HG03135 (cell line): ENCODE data around the gene PLEKHA7.
A peak's percentile ranks its signal among the peaks of the same experiment; 100 is the strongest.
"Not testable (repeated sequence)": the region's sequence is repeated elsewhere in the genome, so short reads cannot be mapped to it uniquely, and the experiment has no call there.

ENCODE experiments used
- ATAC-seq: cut with Tn5 transposase; IDR thresholded peaks from one replicate; pipeline ENCODE4 v1.9.1; 2021; ENCODE audit warnings: mild to moderate bottlenecking, moderate library complexity; ENCODE audit not compliant: unreplicated experiment

Gene PLEKHA7

GRCh38 chr11:16911658-16912057 is 102.6 kb downstream of the PLEKHA7 start:
- ATAC-seq = no peak

DNA sequence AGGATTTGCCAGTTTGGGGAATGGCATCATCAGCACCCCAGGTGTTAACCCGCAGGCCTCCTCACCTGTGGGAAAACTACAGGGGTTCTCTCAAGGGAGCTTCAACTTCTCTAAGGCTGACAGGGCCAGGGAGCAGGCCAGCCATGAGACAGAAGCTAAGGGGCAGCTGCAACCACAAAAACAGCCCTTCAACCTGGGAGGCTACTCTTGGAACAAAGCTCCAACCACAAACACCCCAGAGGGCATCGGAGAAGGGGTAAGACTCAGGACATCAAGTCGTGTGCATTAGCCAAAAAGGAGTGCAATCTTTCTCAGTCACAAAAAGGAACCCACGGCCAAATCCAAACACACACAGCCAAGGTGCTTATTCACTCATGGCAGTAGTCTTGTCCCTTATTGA is 103.0 kb downstream of the PLEKHA7 start:
- no peak for ATAC-seq

DNA sequence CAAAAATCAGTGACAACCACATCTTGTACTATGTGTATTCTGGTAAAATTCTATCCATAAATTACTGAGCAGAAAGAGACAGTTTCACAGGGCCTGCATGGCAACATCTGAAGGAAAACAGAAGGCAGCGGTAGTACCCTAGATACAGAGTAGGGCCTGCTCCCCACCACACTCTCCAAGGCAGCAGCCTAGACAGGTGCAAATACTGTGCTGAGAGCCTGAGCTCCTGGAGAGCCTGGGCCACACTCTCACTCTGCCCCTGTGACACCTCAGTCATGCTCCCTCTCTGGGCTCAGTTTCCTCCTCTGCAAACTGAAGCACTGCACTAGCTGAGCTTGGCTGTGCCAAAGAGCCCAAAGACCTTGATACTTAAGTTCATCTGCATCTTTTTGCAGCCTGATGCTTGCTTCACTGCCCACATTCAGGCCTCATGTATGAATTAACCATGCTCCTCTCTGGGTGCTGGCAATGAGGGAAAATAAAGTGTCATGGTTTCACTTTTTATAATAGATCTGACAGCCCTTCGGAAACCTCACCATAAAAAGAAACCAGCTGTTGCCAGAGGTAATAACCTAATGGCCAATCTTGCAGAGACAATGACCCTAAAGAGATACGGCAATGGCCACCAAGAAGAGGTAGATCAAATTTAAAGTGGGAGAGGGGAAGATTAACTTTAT is 104.7 kb downstream of the PLEKHA7 start:
- peak; percentile 86 for ATAC-seq

- no peak for ATAC-seq
Observed at GRCh38 chr11:16905375-16905774, 108.8 kb downstream of the PLEKHA7 start.

GRCh38 chr11:16904761-16905160 is 109.5 kb downstream of the PLEKHA7 start:
- ATAC-seq = not testable (repeated sequence)

DNA sequence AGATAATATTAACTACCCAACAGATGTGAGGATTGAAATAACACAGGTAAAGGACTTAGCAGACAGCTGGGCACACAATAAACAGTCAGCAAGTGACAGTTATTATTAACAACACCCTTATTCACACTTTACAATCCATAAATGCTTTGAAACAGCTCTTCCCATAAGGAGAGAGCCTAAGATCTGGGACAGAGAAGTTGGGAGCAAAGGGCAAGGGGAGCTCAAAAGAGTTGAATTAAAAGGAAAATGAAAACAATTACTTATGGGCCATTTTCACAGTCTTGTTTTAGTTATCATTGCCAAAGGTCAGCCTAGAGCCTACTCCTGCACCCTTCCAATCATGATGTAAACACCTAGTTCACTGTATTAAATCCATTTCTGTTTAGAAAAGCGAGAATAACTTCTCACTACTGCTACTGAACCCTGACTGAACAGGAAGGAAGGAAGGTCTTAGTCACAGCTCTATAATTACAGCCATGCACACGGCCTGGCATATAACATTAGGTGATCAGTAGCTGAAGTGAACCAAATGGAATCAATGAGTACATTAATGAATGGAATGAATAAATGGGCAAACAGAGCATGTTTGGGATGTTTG is 111.3 kb downstream of the PLEKHA7 start:
- ATAC-seq = peak; percentile 61

- ATAC-seq = peak; percentile 81
Observed at GRCh38 chr11:16902182-16902581, 112.0 kb downstream of the PLEKHA7 start.

GRCh38 chr11:16900491-16900890 is 113.7 kb downstream of the PLEKHA7 start:
- ATAC-seq = no peak

- no peak for ATAC-seq
Observed at GRCh38 chr11:16899708-16900303, 114.4 kb downstream of the PLEKHA7 start.

DNA sequence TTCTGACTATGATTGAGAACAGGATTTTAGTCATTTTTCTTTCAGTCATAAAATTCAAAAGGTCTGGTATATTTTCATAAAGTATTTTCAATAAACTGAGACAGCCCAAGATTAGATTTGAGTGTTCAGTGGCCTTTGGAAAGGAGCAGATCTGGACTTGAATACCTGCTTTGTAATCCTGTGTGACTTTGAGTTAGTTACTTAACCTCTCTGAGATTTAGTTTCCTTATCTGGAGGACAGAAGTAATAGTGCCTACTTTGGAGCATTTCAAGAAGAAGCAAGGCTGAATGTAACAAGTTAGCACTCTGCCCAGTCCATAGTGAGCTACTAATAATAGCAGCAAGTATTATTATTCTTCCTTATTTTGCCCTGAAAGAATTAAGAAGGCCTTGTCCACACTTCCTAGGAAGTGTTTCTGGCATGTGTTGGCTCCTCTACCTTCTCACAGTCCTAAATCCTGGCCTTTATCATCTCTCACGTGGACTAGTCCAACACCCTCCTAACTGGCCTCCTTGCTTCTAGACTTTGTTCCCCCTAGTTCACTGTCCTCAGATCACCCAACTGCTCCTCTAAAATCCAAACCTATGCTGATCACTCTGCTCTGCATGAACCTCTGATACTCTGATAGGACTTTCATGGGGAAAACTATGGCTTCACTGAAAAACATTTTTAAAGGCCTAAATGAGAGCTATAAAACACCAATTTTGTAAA is 115.8 kb downstream of the PLEKHA7 start:
- no peak for ATAC-seq

- ATAC-seq = no peak
Observed at GRCh38 chr11:16897470-16898061, 116.6 kb downstream of the PLEKHA7 start.

- ATAC-seq = no peak
Observed at GRCh38 chr11:16896729-16897469, 117.3 kb downstream of the PLEKHA7 start.

GRCh38 chr11:16895306-16895705 is 118.9 kb downstream of the PLEKHA7 start:
- no peak for ATAC-seq

DNA sequence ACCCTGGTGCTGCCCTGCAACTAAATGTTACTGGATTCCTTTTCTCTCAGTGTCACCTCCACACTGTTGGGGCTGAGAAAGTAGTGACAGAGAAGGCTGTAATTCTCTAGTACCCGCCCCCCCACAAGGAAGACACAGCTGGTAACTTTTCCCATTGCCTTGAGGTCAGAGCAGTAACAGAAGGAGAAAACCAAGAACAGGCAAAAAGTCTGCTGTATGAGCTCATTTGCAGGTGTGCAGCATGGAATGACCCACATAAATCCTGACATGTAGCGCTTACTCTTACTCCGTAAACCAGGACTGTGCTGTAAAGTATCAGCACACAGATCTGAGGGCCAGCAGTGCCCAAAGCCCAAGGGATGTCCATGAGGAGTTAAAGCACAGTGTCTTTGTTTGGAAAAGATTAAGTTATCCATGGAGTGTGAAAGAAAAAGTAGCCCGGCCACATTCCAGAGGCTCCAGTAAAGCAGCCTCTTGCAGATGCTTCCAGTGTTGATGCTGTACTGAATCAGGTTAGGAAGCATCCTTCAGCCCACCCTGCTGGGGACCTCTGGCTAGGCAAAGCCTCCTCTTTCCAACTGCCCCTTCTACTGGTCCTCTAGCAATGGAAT is 120.7 kb downstream of the PLEKHA7 start:
- ATAC-seq = no peak

DNA sequence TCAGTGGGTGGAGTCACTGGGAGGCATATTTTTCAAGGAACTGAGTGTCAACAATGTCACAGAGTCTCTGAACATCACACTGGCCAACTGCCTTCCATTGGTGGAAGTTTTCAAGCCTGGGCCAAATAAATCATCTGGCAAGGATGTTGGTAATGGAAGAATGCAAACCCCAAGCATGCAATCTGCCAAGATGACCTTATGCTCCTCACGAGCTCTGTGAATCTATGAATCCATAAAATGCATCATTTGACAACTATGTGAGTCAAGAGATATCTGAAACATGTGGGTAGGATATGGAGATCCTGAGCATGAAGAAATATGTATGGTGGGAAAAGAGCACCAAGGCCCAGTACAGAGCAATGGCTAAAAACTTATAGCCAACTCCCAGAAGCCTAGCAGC is 122.2 kb downstream of the PLEKHA7 start:
- ATAC-seq = no peak

- ATAC-seq = no peak
Observed at GRCh38 chr11:16891165-16891564, 123.0 kb downstream of the PLEKHA7 start.

GRCh38 chr11:16890442-16890841 is 123.8 kb downstream of the PLEKHA7 start:
- ATAC-seq = no peak

- ATAC-seq = no peak
Observed at GRCh38 chr11:16889905-16890304, 124.3 kb downstream of the PLEKHA7 start.

GRCh38 chr11:16889010-16889409 is 125.2 kb downstream of the PLEKHA7 start:
- not testable (repeated sequence) for ATAC-seq

DNA sequence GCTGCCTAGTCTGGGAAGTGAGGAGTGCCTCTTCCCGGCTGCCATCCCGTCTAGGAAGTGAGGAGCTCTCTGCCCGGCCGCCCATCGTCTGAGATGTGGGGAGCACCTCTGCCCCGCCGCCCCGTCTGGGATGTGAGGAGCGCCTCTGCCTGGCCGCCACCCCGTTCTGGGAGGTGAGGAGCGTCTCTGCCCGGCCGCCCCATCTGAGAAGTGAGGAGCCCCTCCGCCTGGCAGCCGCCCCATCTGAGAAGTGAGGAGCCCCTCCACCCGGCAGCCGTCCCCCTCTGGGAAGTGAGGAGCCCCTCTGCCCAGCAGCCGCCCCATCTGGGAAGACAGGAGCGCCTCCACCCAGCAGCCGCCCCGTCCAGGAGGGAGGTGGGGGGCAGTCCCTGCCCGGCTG is 126.3 kb downstream of the PLEKHA7 start:
- not testable (repeated sequence) for ATAC-seq
